Measurements from ENCODE around the gene GUCA2A.

GUCA2A gene

GRCh38 chr1:42122408-42122807 is 42.1 kb downstream of the GUCA2A start:
- H3K9me3 ChIP-seq (ENCODE audit: control insufficient read depth in 1 of 2, low read length in 2 of 2): no peaks in the 10 kb centered on the region

DNA sequence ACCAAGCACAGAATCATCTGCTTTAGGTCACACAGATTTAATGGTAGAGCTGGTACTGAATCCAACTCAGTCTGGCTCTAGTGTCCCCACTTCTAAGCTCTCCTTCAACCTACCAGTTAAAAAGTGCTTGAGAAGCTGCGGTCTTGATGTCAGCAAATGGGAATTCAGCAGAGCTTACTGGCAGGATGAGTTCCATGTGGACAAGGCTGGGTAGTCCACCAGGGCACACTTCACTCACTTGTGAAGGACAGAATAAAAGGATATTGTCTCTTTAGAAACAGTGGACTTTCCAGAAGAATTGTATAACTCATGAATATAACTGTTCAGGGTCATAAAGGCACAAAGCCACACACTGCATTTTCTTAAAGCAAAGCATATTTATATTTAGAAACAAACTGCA is 46.4 kb downstream of the GUCA2A start:
- no peaks in the 10 kb centered on the region for H3K4me1 ChIP-seq (ENCODE audit: control insufficient read depth in 1 of 2, insufficient read depth in 2 of 2, low read length in 2 of 2)
- no peak overlapping the region for H3K4me3 ChIP-seq (ENCODE audit: low read depth in 1 of 2, low read length in 2 of 2)

More at GRCh38 chr1:42122408-42122807, 42.1 kb downstream of the GUCA2A start:
- Histone ChIP-seq H3K27ac (ENCODE audit: low read length) (no peak overlapping the region), H3K36me3 (ENCODE audit: control insufficient read depth in 1 of 2, insufficient read depth in 2 of 2, low read length in 2 of 2) (no peaks in the 10 kb centered on the region), H3K27me3 (ENCODE audit: low read depth, low read length) (no peaks in the 10 kb centered on the region), H3K4me1 (ENCODE audit: control insufficient read depth in 1 of 2, insufficient read depth in 2 of 2, low read length in 2 of 2) (no peaks in the 10 kb centered on the region), H3K4me3 (ENCODE audit: low read depth in 1 of 2, low read length in 2 of 2) (no peak overlapping the region)

GRCh38 chr1:42117214-42117613 is 47.3 kb downstream of the GUCA2A start:
- H3K4me3 ChIP-seq (ENCODE audit: low read depth in 1 of 2, low read length in 2 of 2): no peak overlapping the region
- H3K9me3 ChIP-seq (ENCODE audit: control insufficient read depth in 1 of 2, low read length in 2 of 2): no peaks in the 10 kb centered on the region
- H3K27ac ChIP-seq (ENCODE audit: low read length): no peak overlapping the region
- H3K36me3 ChIP-seq (ENCODE audit: control insufficient read depth in 1 of 2, insufficient read depth in 2 of 2, low read length in 2 of 2): no peaks in the 10 kb centered on the region
- no peaks in the 10 kb centered on the region for H3K4me1 ChIP-seq (ENCODE audit: control insufficient read depth in 1 of 2, insufficient read depth in 2 of 2, low read length in 2 of 2)
- H3K27me3 ChIP-seq (ENCODE audit: low read depth, low read length): no peaks in the 10 kb centered on the region

More for the DNA sequence above, 46.4 kb downstream of the GUCA2A start:
- H3K9me3 ChIP-seq (ENCODE audit: control insufficient read depth in 1 of 2, low read length in 2 of 2): no peaks in the 10 kb centered on the region
- H3K27ac ChIP-seq (ENCODE audit: low read length): no peak overlapping the region
- no peaks in the 10 kb centered on the region for H3K27me3 ChIP-seq (ENCODE audit: low read depth, low read length)
- no peaks in the 10 kb centered on the region for H3K36me3 ChIP-seq (ENCODE audit: control insufficient read depth in 1 of 2, insufficient read depth in 2 of 2, low read length in 2 of 2)

DNA sequence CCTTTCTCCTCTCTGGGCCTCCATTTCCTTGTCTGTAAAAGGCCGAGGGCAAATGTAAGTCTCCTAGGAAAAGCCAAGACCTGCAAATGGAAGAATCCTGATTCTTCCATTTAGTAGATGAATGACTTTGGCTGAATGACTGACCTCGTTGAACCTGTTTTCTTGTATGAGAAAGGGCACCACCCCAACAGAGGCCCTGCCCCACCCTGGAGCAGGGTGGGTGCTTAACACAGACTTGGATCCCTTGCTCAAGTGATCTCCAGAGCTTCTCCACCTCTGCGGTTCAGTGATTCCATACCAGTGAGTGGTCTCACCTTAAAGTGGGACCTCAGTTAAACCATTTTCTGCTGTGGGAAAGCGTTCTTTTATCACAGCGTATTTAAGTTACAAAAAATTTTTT is 50.3 kb downstream of the GUCA2A start:
- no peak overlapping the region for H3K4me3 ChIP-seq (ENCODE audit: low read depth in 1 of 2, low read length in 2 of 2)
- no peaks in the 10 kb centered on the region for H3K36me3 ChIP-seq (ENCODE audit: control insufficient read depth in 1 of 2, insufficient read depth in 2 of 2, low read length in 2 of 2)
- no peaks in the 10 kb centered on the region for H3K27me3 ChIP-seq (ENCODE audit: low read depth, low read length)
- peaks cover 0 to 2% of the 10 kb centered on the region in 2 donors for H3K9me3 ChIP-seq (ENCODE audit: control insufficient read depth in 1 of 2, low read length in 2 of 2)
- no peaks in the 10 kb centered on the region for H3K4me1 ChIP-seq (ENCODE audit: control insufficient read depth in 1 of 2, insufficient read depth in 2 of 2, low read length in 2 of 2)
- no peak overlapping the region for H3K27ac ChIP-seq (ENCODE audit: low read length)
